B cell (primary cell): Measurements from ENCODE around the gene EIF2D.

Experiments used
- CTCF ChIP-seq: fragments of 200-600 bp; IDR thresholded peaks from one replicate; pipeline ENCODE4 v1.8.0; 2022; ENCODE audit warnings: antibody characterized with exemption, mild to moderate bottlenecking
- EZH2 ChIP-seq: IDR thresholded peaks from 2 replicates; pipeline ENCODE4 v1.6.1; 2012; ENCODE audit warnings: borderline replicate concordance, low read depth, mild to moderate bottlenecking, moderate library complexity, low read length; ENCODE audit not compliant: insufficient read depth, poor library complexity, severe bottlenecking

GRCh38 chr1:206545351-206545750 is 66.9 kb downstream of the EIF2D start:
- TF ChIP-seq CTCF = no peak
- no peak for TF ChIP-seq EZH2
